Trophoblast cell (in vitro differentiated cells and primary cell): ENCODE data around the gene C1orf226.

Experiments used
- DNase-seq, 2 donors: peaks; one replicate each; pipeline ENCODE4 v3.0.0-alpha.2; 2016
- H2AFZ ChIP-seq: 2 replicates; pipeline ENCODE4 v1.6.1; 2013; ENCODE audit warnings: low read length, moderate library complexity, mild to moderate bottlenecking; ENCODE audit not compliant: insufficient read depth, poor library complexity
- H2AK5ac ChIP-seq: 2 replicates; pipeline ENCODE4 v1.6.1; 2013; ENCODE audit warnings: mild to moderate bottlenecking, low read length
- H2BK120ac ChIP-seq: 2 replicates; pipeline ENCODE4 v1.6.1; 2013; ENCODE audit warnings: low read length, mild to moderate bottlenecking, moderate library complexity; ENCODE audit not compliant: insufficient read depth, poor library complexity
- H2BK12ac ChIP-seq: 2 replicates; pipeline ENCODE4 v1.6.1; 2013; ENCODE audit warnings: mild to moderate bottlenecking, low read length, moderate library complexity
- H2BK5ac ChIP-seq: 2 replicates; pipeline ENCODE4 v1.6.1; 2013; ENCODE audit warnings: low read length, low read depth, moderate library complexity, mild to moderate bottlenecking; ENCODE audit not compliant: poor library complexity
- H3K14ac ChIP-seq: 2 replicates; pipeline ENCODE4 v1.6.1; 2013; ENCODE audit warnings: mild to moderate bottlenecking, low read length
- H3K18ac ChIP-seq: 2 replicates; pipeline ENCODE4 v1.6.1; 2013; ENCODE audit warnings: mild to moderate bottlenecking, low read length
- H3K23ac ChIP-seq: 2 replicates; pipeline ENCODE4 v1.6.1; 2013; ENCODE audit warnings: low read length
- H3K27ac ChIP-seq: 2 replicates; pipeline ENCODE4 v1.5.1; 2013; ENCODE audit warnings: low read depth, mild to moderate bottlenecking, inconsistent platforms, low read length, moderate library complexity
- H3K27me3 ChIP-seq: 2 replicates; pipeline ENCODE4 v1.6.1; 2013; ENCODE audit warnings: inconsistent platforms, mild to moderate bottlenecking, low read length, moderate library complexity; ENCODE audit not compliant: insufficient read depth
- H3K36me3 ChIP-seq, 2 experiments: 1 replicate in 1 of 2; 2 replicates in 1 of 2; pipeline ENCODE4 v1.6.1; 2013; ENCODE audit warnings: low read length in 2 of 2, mild to moderate bottlenecking in 2 of 2, moderate library complexity in 1 of 2; ENCODE audit not compliant: insufficient read depth in 2 of 2, control insufficient read depth in 1 of 2
- H3K4ac ChIP-seq: 2 replicates; pipeline ENCODE4 v1.6.1; 2013; ENCODE audit warnings: low read depth, mild to moderate bottlenecking, low read length, moderate library complexity
- H3K4me1 ChIP-seq, 2 experiments: 1 replicate in 1 of 2; 2 replicates in 1 of 2; pipeline ENCODE4 v1.6.1; 2013; ENCODE audit warnings: low read length in 2 of 2, mild to moderate bottlenecking in 2 of 2, moderate library complexity in 1 of 2; ENCODE audit not compliant: insufficient read depth in 2 of 2, control insufficient read depth in 1 of 2
- H3K4me2 ChIP-seq: 2 replicates; pipeline ENCODE4 v1.6.1; 2013; ENCODE audit warnings: inconsistent platforms, mild to moderate bottlenecking, low read length, moderate library complexity
- H3K4me3 ChIP-seq: 2 replicates; pipeline ENCODE4 v1.5.1; 2013; ENCODE audit warnings: mild to moderate bottlenecking, low read depth, low read length, inconsistent platforms
- H3K79me1 ChIP-seq: one replicate; pipeline ENCODE4 v1.6.1; 2013; ENCODE audit warnings: low read length
- H3K79me2 ChIP-seq: 2 replicates; pipeline ENCODE4 v1.6.1; 2013; ENCODE audit warnings: low read length, mild to moderate bottlenecking; ENCODE audit not compliant: control insufficient read depth, insufficient read depth, poor library complexity
- H3K9ac ChIP-seq: 2 replicates; pipeline ENCODE4 v1.6.1; 2013; ENCODE audit warnings: mild to moderate bottlenecking, low read length
- H3K9me3 ChIP-seq: 2 replicates; pipeline ENCODE4 v1.6.1; 2013; ENCODE audit warnings: low read depth, mild to moderate bottlenecking, control low read depth, inconsistent platforms, low read length; ENCODE audit not compliant: insufficient read depth
- H4K12ac ChIP-seq: 2 replicates; pipeline ENCODE4 v1.6.1; 2013; ENCODE audit warnings: low read depth, mild to moderate bottlenecking, low read length, moderate library complexity
- H4K8ac ChIP-seq: 2 replicates; pipeline ENCODE4 v1.6.1; 2013; ENCODE audit warnings: low read depth, mild to moderate bottlenecking, low read length, moderate library complexity
- H4K91ac ChIP-seq: one replicate; pipeline ENCODE4 v1.6.1; 2013; ENCODE audit warnings: low read depth, mild to moderate bottlenecking, low read length, moderate library complexity
- WGBS: extraction: QIAGEN DNeasy Blood & Tissue Kit; methylation state at CpG from one replicate; pipeline ENCODE4 v1.1.7; 2013; ENCODE audit warnings: missing lambda C conversion rate; ENCODE audit not compliant: insufficient read length, insufficient coverage; ENCODE audit errors: extremely low coverage; 5-methylcytosine and 5-hydroxymethylcytosine counted together

Gene C1orf226

GRCh38 chr1:162342452-162342983 lies 39.0 kb upstream of the C1orf226 start:
- H3K4me3 ChIP-seq: no peak overlapping the region
- H3K79me2 ChIP-seq: no peaks in the 10 kb centered on the region
- no CpG with 5 or more reads among the region's 1 CpG for WGBS
- no peak overlapping the region for H3K9ac ChIP-seq
- DNase-seq: no peak
- no peaks in the 10 kb centered on the region for H3K79me1 ChIP-seq
- H3K23ac ChIP-seq: no peak overlapping the region
- H3K4me1 ChIP-seq: peaks cover 0 to 4% of the 10 kb centered on the region in 2 experiments
- H3K18ac ChIP-seq: no peak overlapping the region
- H4K8ac ChIP-seq: no peak overlapping the region
- no peak overlapping the region for H3K14ac ChIP-seq
- no peaks in the 10 kb centered on the region for H3K36me3 ChIP-seq
- H2BK5ac ChIP-seq: no peak overlapping the region
- no peak overlapping the region for H4K91ac ChIP-seq
- no peak overlapping the region for H2AFZ ChIP-seq
- H2BK12ac ChIP-seq: no peak overlapping the region
- H3K4ac ChIP-seq: no peak overlapping the region
- no peak overlapping the region for H2BK120ac ChIP-seq
- peaks cover 4% of the 10 kb centered on the region for H3K9me3 ChIP-seq
- no peaks in the 10 kb centered on the region for H3K27me3 ChIP-seq
- no peak overlapping the region for H2AK5ac ChIP-seq
- no peak overlapping the region for H4K12ac ChIP-seq
- no peak overlapping the region for H3K4me2 ChIP-seq
- H3K27ac ChIP-seq: no peak overlapping the region

GRCh38 chr1:162343470-162343869 lies 38.1 kb upstream of the C1orf226 start:
- no peaks in the 10 kb centered on the region for H3K36me3 ChIP-seq
- no peak overlapping the region for H4K8ac ChIP-seq

GRCh38 chr1:162347281-162347680 lies 34.2 kb upstream of the C1orf226 start:
- Histone ChIP-seq H3K4ac (no peak overlapping the region), H3K9me3 (peaks cover 4% of the 10 kb centered on the region), H3K4me3 (no peak overlapping the region), H2AK5ac (no peak overlapping the region), H3K27ac (no peak overlapping the region), H3K27me3 (no peaks in the 10 kb centered on the region), H2BK5ac (no peak overlapping the region), H3K23ac (no peak overlapping the region), H4K12ac (no peak overlapping the region), H2BK120ac (no peak overlapping the region), H3K4me2 (no peak overlapping the region), H2BK12ac (no peak overlapping the region), H2AFZ (no peak overlapping the region), H3K79me2 (no peaks in the 10 kb centered on the region), H3K14ac (no peak overlapping the region), H3K9ac (no peak overlapping the region), H4K91ac (no peak overlapping the region), H3K36me3 (no peaks in the 10 kb centered on the region), H3K79me1 (peaks cover 4% of the 10 kb centered on the region), H3K4me1 (peaks cover 5 to 13% of the 10 kb centered on the region in 2 experiments), H3K18ac (no peak overlapping the region), H4K8ac (no peak overlapping the region)
- DNase-seq: peak; percentile 49 to 73
- WGBS: no CpG with 5 or more reads among the region's 3 CpGs

More at GRCh38 chr1:162343470-162343869, 38.1 kb upstream of the C1orf226 start:
- Histone ChIP-seq H3K14ac (no peak overlapping the region), H2BK5ac (no peak overlapping the region), H3K23ac (no peak overlapping the region), H2BK120ac (no peak overlapping the region), H2AK5ac (no peak overlapping the region), H3K18ac (no peak overlapping the region), H3K4me1 (peaks cover 0 to 6% of the 10 kb centered on the region in 2 experiments), H4K91ac (no peak overlapping the region), H3K9ac (no peak overlapping the region), H3K79me1 (no peaks in the 10 kb centered on the region), H4K12ac (no peak overlapping the region), H3K27ac (no peak overlapping the region), H3K4me2 (no peak overlapping the region), H3K9me3 (peaks cover 4% of the 10 kb centered on the region), H2AFZ (no peak overlapping the region), H3K79me2 (no peaks in the 10 kb centered on the region), H3K4me3 (no peak overlapping the region), H3K4ac (no peak overlapping the region), H3K27me3 (no peaks in the 10 kb centered on the region), H2BK12ac (no peak overlapping the region)
- no peak for DNase-seq
- whole genome bisulfite sequencing: no CpG with 5 or more reads among the region's 5 CpGs

- peak; percentile 44 to 85 for DNase-seq
- no CpG with 5 or more reads among the region's 11 CpGs for WGBS
- Histone ChIP-seq H3K4me3 (no peak overlapping the region), H3K4ac (peak overlapping the region; percentile 8), H3K27ac (peak overlapping the region; percentile 63), H2BK120ac (no peak overlapping the region), H2AK5ac (peak overlapping the region; percentile 38), H3K23ac (no peak overlapping the region), H3K4me2 (peak overlapping the region; percentile 25), H2AFZ (no peak overlapping the region), H3K14ac (no peak overlapping the region), H2BK12ac (peak overlapping the region; percentile 67), H3K18ac (peak overlapping the region; percentile 39), H3K9ac (no peak overlapping the region), H3K79me2 (no peaks in the 10 kb centered on the region), H3K4me1 (peaks cover 7 to 13% of the 10 kb centered on the region in 2 experiments), H3K27me3 (no peaks in the 10 kb centered on the region), H3K9me3 (no peaks in the 10 kb centered on the region), H4K12ac (no peak overlapping the region), H3K36me3 (no peaks in the 10 kb centered on the region), H2BK5ac (peak overlapping the region; percentile 11), H3K79me1 (peaks cover 4% of the 10 kb centered on the region), H4K91ac (peak overlapping the region; percentile 58), H4K8ac (no peak overlapping the region)
These were observed 31.7 kb upstream of the C1orf226 start for GRCh38 chr1:162349635-162350330.
